ENCODE data around the gene SEMA3G.

SEMA3G gene

DNA sequence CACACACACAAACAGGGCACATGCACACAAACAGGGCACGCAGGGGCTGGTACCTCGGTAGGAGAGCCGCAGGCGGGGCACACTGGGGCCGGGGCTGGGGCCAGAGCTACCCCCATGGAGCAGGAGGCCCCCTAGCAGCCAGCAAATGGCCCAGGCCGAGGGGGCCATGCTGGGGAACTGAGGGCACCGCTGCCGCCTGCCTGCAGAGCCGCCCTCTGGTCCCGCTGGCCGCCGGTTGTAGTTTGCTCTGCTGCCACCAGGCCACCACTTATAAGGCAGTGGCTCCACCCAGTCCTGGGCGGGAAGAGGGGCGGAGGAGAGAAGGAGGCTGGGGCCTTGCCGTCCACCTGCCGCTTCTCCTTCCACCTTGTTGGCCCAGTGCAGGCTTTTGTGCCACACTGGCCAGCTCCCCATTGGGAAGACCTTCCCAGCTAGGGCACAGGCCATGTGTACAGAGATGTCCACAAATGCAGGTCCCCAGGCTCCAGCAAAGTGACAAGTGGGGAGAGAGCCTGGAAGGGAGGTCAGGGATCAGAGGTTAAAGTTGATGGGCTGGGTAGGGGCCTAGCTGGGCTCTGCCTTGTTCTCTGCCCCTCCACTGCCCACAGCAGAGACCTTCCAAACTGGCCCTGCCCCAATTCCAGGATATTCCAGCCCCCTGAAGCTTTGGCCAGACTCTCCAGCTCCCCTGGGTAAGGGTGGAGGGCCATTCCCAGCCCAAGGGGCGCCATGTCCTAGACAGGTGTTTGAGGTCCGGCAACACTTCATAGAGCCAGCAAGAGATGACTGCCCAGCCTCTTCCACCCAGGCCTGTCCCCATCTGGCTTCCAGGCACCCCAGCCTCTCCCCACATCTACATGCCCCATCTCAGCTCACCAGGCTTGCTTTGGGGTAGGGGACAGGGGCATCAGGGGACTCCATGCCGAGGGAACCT lies at the start of gene SEMA3G:
Gene SEMA3G, minus strand, starts transcription at position 244 of the 934 bp plus-strand sequence. Its CDS starts 76 bp downstream, at position 168.
- peak; percentile 19 for DNase-seq

DNA sequence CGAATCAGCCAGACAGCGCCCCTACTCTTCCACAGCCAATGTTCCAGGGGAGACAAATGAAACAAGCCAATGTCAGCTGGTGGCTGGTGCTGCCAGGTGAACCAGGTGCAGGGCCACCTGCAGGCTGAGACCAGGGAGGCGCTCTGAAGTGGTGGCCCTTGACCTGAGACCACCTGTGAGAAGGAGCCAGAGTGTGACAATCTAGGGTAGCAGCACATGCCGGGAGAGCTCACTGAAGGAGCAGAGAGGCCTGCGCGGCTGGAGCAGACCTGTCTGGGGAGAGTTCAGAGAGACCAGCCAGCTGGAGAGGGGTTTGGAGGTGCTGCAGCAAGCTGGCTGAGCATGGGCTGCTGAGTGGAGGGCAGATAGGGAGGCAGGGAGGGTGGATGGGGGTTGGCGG lies 49.5 kb upstream of the SEMA3G start:
- DNase-seq = no peak

- DNase-seq = no peak
Measured at GRCh38 chr3:52493232-52494017, 48.5 kb upstream of the SEMA3G start.

- no peak for DNase-seq
Measured at GRCh38 chr3:52492059-52492458, 47.2 kb upstream of the SEMA3G start.

- peak; percentile 38 for DNase-seq
Measured at GRCh38 chr3:52490939-52491526, 46.1 kb upstream of the SEMA3G start.

DNA sequence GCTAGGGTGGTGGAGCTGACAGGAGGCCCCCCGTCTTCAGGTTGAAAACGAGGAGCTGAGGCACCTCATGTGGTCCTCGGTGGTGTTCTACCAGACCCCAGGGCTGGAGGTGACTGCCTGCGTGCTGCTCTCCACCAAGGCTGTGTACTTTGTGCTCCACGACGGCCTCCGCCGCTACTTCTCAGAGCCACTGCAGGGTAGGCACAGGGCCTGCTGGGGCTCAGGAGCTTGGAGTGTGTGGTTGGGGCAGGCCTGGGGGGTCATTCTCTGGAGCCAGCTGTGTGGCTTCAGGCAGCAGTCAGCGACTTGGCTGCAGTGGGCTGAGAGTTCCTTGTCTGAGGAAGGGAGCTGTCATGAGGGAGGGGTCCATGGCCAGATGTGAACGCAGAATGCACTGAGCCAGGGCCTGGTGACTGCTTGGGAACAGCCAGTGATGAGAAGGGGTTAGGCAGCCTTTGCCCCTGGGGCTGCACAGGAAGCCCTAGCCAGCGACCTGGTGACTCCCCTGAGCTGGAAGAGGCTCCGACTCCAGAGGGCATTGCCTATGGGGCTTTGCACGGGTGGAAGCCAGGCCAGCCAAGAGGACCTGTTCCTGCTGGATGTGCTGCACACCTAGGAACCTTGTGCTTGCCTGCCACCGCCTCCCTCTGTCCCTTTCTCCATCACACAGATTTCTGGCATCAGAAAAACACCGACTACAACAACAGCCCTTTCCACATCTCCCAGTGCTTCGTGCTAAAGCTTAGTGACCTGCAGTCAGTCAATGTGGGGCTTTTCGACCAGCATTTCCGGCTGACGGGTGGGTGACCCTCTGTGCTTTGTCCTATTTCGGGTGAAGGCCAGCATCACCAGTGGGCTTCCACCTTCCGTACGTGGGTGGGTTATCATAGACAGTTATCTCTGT lies 45.4 kb upstream of the SEMA3G start:
- no peak for DNase-seq

GRCh38 chr3:52489453-52489852 lies 44.5 kb upstream of the SEMA3G start:
- DNase-seq = no peak

DNA sequence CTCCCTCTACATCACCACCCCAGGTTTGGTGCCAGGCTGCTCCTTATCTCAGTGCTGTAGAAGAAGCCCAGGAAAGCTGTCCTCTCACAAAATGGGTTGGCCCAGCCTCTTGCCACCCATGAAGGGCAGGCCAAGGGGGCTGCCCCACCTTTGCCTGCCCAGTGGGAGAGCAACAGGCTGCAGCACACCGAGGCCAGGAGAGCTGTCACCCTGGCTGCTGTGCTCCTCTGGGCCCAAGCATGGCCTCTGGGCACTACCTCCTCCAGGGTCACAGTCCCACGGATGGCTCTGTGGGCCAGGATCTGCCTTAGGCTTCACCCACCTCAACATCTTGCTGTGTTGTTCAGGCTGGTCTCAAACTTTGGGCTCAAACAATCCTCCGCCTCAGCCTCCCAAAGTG lies 43.8 kb upstream of the SEMA3G start:
- no peak for DNase-seq

- DNase-seq = no peak
Measured at GRCh38 chr3:52487788-52488691, 43.1 kb upstream of the SEMA3G start.

DNA sequence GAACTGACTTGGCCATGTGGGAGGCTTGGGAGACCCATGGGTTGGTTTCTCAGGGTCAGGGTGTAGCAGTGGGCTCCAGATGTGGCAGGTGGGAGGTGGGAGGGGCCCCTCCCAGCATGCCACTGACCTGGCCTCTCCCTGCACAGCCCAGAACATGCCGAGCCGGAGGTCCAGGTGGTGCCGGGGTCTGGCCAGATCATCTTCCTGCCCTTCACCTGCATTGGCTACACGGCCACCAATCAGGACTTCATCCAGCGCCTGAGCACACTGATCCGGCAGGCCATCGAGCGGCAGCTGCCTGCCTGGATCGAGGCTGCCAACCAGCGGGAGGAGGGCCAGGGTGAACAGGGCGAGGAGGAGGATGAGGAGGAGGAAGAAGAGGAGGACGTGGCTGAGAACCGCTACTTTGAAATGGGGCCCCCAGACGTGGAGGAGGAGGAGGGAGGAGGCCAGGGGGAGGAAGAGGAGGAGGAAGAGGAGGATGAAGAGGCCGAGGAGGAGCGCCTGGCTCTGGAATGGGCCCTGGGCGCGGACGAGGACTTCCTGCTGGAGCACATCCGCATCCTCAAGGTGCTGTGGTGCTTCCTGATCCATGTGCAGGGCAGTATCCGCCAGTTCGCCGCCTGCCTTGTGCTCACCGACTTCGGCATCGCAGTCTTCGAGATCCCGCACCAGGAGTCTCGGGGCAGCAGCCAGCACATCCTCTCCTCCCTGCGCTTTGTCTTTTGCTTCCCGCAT lies 42.3 kb upstream of the SEMA3G start:
- DNase-seq = no peak

DNA sequence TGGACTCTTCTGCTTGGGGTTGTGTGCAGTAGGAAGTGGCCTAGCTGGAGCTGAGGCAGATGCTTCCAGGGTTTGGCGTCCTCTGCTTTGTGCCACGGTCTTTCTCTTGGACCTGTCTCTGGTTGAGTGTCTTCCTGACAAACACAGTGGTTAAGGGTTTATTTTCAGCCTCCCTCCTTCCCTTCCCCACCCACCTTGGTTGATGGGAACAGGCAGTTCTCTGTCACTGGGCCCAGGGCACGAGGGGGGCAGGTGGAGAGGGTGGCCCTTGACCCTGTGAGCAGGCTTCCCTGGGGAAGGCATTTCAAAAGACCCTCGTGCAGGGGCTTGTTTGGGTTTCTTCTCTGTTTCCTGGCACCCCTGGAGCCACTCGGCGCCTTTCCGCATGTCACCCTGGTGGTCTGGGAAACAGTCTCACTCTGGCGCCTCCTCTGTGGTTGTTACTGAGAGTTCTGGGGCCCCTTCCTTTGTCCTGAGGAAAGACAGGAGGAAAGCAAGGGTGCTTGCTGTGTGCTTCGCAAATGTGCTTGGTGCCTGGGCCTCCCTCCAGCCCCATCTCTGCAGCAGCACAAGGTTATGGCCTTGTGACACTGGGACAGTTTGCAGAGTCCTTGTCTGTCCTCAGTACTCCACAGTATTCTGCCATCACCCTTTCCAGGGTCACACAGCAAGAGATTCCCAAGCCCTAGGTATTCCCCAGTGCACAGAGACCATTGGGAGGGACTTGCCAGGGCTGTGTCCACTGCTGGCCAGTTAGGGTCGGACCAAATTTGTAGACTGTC lies 40.0 kb upstream of the SEMA3G start:
- DNase-seq = no peak

GRCh38 chr3:52483577-52484381 lies 38.9 kb upstream of the SEMA3G start:
- DNase-seq = no peak

DNA sequence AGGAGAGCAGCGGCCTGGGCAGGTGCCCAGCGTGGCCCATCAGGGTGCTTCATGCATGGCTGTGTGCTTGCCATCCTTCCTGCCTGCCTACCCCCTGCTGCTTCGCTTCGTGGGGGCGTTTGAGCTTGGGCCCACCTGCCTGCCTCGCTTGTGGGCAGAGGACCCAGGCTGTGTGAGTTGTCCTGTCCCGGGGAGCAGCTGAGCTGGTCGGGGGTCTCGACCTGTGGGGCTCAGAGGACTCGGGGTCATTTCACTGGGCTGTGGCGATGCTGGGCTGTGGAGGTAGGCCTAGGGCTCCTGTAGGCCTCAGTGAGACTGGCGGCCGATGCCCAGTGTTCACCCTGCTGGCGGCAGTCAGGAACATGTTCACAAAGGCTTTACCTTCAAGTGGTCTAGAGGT lies 38.2 kb upstream of the SEMA3G start:
- no peak for DNase-seq

DNA sequence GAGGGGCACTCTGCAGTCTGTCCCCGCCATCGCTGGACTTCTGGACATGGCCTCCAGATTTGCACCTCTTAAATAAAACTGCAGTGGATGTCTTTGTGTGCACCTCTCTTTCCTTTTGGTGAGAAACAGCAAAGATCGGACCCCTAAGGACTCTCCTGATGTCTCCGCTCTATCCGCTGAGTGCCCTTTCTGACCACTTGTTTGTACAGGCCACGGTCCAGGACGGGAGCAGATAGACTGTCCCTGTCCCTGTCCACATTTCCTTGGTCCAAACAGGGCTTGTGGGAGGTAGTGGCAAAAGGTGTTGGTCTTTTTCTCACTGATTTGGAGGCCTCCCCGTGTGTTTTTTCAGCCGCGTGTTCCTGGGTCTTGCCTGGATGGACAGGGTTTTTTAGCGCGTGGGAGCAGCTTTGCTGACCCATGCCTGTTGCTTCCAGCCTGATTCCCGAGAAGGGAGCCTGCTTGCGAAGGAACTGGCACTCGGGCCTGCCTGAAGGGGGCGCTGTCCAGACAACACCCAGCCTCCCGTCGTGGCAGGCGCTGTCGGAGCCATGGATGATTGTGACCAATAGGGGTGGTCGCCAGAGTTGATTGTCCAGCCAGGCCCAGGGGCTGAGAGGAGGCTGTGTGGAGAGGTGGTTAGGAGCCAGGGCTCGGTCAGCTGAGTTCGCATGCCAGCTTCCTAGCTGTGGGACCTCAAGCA lies 37.1 kb upstream of the SEMA3G start:
- DNase-seq = no peak

GRCh38 chr3:52480768-52481715 lies 36.1 kb upstream of the SEMA3G start:
- DNase-seq = no peak

DNA sequence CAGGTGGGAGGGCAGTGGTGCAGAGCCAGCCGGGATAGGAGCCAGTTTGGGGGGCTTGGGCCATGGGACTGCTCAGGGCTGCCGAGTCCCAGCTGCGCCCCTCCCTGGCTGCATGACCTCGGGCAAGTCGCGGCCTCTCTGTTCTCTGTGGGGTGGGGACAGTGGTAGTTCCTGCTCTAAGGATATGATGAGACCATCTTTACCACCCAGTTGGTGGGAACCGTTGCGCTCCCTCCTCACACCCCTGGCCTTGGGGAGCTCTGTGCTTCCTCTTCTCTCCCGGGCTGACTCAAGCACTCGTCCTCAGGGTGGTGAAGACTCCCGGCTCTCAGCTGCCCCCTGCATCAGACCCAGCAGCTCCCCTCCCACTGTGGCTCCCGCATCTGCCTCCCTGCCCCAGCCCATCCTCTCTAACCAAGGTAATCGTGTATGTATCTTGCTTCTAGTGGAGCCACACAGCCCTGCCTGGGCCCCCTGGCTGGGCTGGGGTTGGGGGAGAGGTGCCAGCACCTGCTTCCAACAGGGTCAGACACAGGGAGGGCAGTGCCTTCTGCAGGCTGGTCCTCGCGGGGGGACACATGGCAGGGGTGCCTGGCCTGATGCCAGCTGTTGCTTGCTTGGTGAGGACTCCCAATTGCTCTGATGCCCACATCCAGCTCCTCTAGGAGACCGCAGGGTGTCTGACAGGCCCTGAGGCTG lies 35.1 kb upstream of the SEMA3G start:
- no peak for DNase-seq
